Pancreas (tissue), 10 donors: ENCODE results near the gene GRK3. TPM values are rescaled to one million over a fixed set of nuclear protein-coding genes. Genes with fewer than 3 reads are reported as not detected.

Experiments
- ATAC-seq, 4 donors: fragments of 200-7000 bp; cut with Tn5 transposase; one replicate each; pipeline versions ENCODE4 v1.8.0 to v1.9.1; 2020; ENCODE audit warnings: mild to moderate bottlenecking in 4 of 4, moderate library complexity in 4 of 4
- DNase-seq, 6 donors: peaks; one replicate each; pipeline ENCODE4 v3.0.0-alpha.2; 2020
- FAIRE-seq: peaks from 2 replicates; lab custom pipeline; 2012; peaks lifted over from hg19 to GRCh38; lab: Jason Lieb, UNC
- H3K27ac ChIP-seq, 4 donors: fragments of 200-600 bp; sonication (generic); 1 replicate in 3 of 4; 2 replicates in 1 of 4; pipeline versions ENCODE4 v1.5.0 to v1.8.0; 2020
- H3K27me3 ChIP-seq, 4 donors: fragments of 200-600 bp; one replicate each; pipeline ENCODE4 v1.8.0; 2021
- H3K36me3 ChIP-seq, 3 donors: fragments of 200-600 bp; sonication (generic) in 1 of 3; one replicate each; pipeline versions ENCODE4 v1.5.0 to v1.8.0; 2020 to 2021
- H3K4me1 ChIP-seq, 3 donors: fragments of 200-600 bp; one replicate each; pipeline ENCODE4 v1.8.0; 2021
- H3K4me3 ChIP-seq, 4 donors: fragments of 200-600 bp; sonication (generic) in 2 of 4; one replicate each; pipeline versions ENCODE4 v1.5.0 to v1.8.0; 2020 to 2021
- H3K9me3 ChIP-seq, 4 donors: fragments of 200-600 bp; one replicate each; pipeline ENCODE4 v1.8.0; 2021
- WGBS, 2 donors: extraction: QIAGEN DNeasy Blood & Tissue Kit; methylation state at CpG; one replicate each; pipeline ENCODE4 v1.1.7; 2013; 5-methylcytosine and 5-hydroxymethylcytosine counted together
- intact Hi-C, 3 donors: fragments of 100-400 bp; cut with DNase I; formaldehyde crosslinking; loops; one replicate each; pipeline versions ENCODE4 v1.11.1 to v1.14.2; 2022
- polyA plus RNA-seq, 2 donors: library from polyadenylated mRNA; stranded (reverse); fragments of 200-250 nt; gene quantifications; one replicate each; pipeline ENCODE4 v1.2.3, GENCODE V29; 2013
- total RNA-seq, 6 donors: library from RNA; stranded (reverse); fragmentation: NEBNext Ultra II Directional in 4 of 6; extraction: Animal tissue kit (Norgen Biotek cat#: 25700) in 4 of 6; gene quantifications; one replicate each; pipeline versions ENCODE4 v1.2.1 to v1.2.4, GENCODE V29; 2021 to 2023
- TF ChIP-seq, protein P1 (sequence below), 4 donors: fragments of 200-600 bp; sonication (generic) in 3 of 4; IDR thresholded peaks; one replicate each; pipeline versions ENCODE4 v1.5.0 to v1.8.0; 2021; ENCODE audit warnings: antibody characterized with exemption in 4 of 4
- donor health status: healthy with polysubstance abuse.
- donor health status: DM: no; HTN: no; CAD: no; lungs with moderate emphysema.
- donor health status: DM: no; HTN: no; CAD: no.
- donor health status: control.
- donor health status: control.
- donor health status: Bipolar disorder and iron deficiency.
- donor health status: DM: yes; HTN: yes; CAD: no.
- donor health status: DM: no; HTN: no; CAD: no.
- donor health status: DM: no; HTN: no; CAD: no.
- donor health status: DM: yes; HTN: yes; CAD: no.

The GRK3 gene
- total and polyA plus RNA-seq, 8 donors: 3.5 to 18.1 (median 7.6) TPM

DNA sequence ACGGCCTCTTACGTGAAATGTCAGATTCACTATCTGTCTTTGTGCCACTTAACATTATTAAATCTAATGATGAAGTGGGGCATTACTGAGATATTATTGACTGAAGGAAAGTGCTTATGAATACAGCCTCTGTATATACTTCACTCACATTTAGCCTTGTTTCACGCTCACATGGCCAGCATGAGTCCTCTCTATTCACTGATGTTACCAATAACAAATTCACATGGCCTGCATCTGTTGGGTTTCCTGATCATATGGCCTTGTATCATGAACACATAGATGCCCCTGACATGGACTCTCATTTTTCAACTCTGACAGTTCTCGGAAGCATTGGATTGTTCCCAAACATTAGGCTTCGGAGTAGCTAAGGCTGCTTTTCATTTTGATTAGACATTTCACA is 109.2 kb downstream of the GRK3 start:
- no peak for ATAC-seq
- WGBS, 2 donors: 90 to 96% methylated on average over 5 of the region's 5 CpGs

DNA sequence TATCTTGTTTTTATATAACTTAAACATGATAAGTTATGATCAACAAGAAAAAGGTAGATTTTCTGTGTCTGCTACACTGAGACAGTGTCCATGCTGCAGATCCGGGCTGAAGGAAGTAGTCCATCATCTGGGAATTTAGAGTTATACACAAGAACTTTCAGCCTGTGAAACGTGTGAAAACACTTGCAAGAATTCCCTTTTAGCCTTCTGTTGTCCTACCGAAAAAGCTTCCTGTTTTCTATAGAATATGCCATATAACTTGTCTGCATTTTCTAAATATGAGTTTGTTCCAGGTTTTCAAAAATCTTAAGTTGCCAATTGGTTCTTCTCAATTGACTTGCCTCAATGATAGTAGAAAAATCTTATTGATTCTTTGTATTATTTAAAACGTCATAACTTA is 113.2 kb downstream of the GRK3 start:
- intact Hi-C loops: no loop called here
- FAIRE-seq (no peak), DNase-seq (no peak), ATAC-seq (no peak)
- Histone ChIP-seq H3K36me3 (no peaks in the 10 kb centered on the region), H3K4me1 (no peaks in the 10 kb centered on the region), H3K27ac (no peak overlapping the region), H3K27me3 (no peaks in the 10 kb centered on the region), H3K9me3 (no peaks in the 10 kb centered on the region), H3K4me3 (no peak overlapping the region)
- TF ChIP-seq, protein P1, sequence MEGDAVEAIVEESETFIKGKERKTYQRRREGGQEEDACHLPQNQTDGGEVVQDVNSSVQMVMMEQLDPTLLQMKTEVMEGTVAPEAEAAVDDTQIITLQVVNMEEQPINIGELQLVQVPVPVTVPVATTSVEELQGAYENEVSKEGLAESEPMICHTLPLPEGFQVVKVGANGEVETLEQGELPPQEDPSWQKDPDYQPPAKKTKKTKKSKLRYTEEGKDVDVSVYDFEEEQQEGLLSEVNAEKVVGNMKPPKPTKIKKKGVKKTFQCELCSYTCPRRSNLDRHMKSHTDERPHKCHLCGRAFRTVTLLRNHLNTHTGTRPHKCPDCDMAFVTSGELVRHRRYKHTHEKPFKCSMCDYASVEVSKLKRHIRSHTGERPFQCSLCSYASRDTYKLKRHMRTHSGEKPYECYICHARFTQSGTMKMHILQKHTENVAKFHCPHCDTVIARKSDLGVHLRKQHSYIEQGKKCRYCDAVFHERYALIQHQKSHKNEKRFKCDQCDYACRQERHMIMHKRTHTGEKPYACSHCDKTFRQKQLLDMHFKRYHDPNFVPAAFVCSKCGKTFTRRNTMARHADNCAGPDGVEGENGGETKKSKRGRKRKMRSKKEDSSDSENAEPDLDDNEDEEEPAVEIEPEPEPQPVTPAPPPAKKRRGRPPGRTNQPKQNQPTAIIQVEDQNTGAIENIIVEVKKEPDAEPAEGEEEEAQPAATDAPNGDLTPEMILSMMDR (IDR thresholded peaks at IDR 0.05): no peak
- 78 to 82% methylated on average over 4 of the region's 4 CpGs for WGBS, 2 donors

More for the DNA sequence above, 109.2 kb downstream of the GRK3 start:
- Histone ChIP-seq H3K27ac (no peak overlapping the region), H3K4me3 (no peak overlapping the region), H3K36me3 (no peaks in the 10 kb centered on the region), H3K4me1 (peaks cover 0 to under 1% (median 0%) of the 10 kb centered on the region in 3 donors), H3K27me3 (no peaks in the 10 kb centered on the region), H3K9me3 (no peaks in the 10 kb centered on the region)
- FAIRE-seq (no peak), DNase-seq (no peak)
- intact Hi-C loops: no loop called here
- TF ChIP-seq, protein P1 (IDR thresholded peaks at IDR 0.05): no peak

DNA sequence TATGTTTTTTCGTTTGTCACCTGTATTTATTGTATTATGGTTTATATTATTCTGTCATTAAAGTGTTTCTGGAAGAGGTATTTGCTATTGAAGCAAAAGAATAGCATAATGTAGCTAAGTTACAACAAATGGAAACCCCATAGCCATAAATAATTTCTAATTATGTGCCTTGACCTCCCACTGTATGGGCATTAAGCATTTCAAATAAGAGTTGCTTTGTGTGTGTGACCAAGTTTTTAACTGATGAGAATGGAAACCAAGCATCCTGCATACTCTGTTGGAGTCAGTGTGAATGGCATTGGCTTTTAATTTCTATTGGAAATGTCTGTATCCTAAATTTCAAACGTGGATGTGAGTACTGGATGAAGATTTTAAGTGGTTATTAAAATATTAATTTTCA is 115.6 kb downstream of the GRK3 start:
- Histone ChIP-seq H3K4me1 (no peaks in the 10 kb centered on the region), H3K4me3 (no peak overlapping the region), H3K36me3 (no peaks in the 10 kb centered on the region), H3K27ac (no peak overlapping the region), H3K27me3 (no peaks in the 10 kb centered on the region), H3K9me3 (no peaks in the 10 kb centered on the region)
- intact Hi-C loops: no loop called here
- FAIRE-seq (no peak), ATAC-seq (no peak), DNase-seq (no peak)
- TF ChIP-seq, protein P1 (IDR thresholded peaks at IDR 0.05): no peak
- WGBS, 2 donors: 62 to 65% methylated on average over 2 of the region's 2 CpGs

DNA sequence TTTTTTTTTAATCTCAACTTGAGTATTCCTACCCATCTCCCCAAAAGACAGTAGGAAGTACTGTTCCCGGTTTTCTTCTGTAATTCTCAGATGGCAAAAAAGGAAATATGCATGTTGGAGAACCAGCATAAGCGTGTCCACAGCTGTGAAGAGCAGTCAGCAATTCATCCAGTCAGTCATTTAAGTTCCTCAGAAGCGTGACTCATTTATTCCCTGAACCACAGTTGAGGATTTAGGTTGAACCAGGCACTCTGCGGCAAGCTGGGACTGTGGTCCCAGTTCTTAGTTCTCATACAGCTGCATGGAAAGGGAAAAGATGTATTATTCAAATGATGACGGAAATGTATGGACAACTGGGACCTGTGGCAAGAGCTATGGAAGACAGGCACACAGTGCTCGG is 116.5 kb downstream of the GRK3 start:
- FAIRE-seq (no peak), ATAC-seq (no peak)

DNA sequence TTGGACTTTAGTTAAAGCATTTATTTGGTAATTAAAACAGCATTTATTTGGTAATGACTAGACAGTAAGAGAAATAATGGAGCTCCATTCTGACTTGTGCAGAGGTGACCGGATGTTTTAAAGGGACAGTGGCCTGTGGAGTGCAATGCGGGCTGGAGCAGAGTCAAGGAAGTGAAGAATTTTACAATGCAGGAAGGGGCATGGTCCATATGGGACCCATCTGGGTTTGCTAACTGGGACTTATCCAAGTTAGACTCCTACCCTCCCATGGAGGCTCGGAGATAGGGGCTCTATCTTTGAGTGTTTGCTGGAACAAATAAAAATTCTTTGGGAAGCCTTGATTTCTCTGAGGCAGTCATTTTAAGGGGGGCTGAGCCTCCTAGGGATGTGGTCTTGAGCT is 117.6 kb downstream of the GRK3 start:
- no peak overlapping the region for H3K27ac ChIP-seq
- no peaks in the 10 kb centered on the region for H3K36me3 ChIP-seq
- H3K4me3 ChIP-seq: no peak overlapping the region
- WGBS, 2 donors: 83 to 85% methylated on average over 3 of the region's 3 CpGs
- intact Hi-C loops: no loop called here
- H3K27me3 ChIP-seq: no peaks in the 10 kb centered on the region
- DNase-seq (no peak), FAIRE-seq (no peak), ATAC-seq (no peak)
- no peaks in the 10 kb centered on the region for H3K4me1 ChIP-seq
- TF ChIP-seq, protein P1 (IDR thresholded peaks at IDR 0.05): no peak
- H3K9me3 ChIP-seq: no peaks in the 10 kb centered on the region

More for the DNA sequence above, 116.5 kb downstream of the GRK3 start:
- DNase-seq: no peak
- 88 to 94% methylated on average over 6 of the region's 6 CpGs for WGBS, 2 donors
- Histone ChIP-seq H3K36me3 (no peaks in the 10 kb centered on the region), H3K9me3 (no peaks in the 10 kb centered on the region), H3K27me3 (no peaks in the 10 kb centered on the region), H3K4me3 (no peak overlapping the region), H3K27ac (no peak overlapping the region), H3K4me1 (no peaks in the 10 kb centered on the region)
- intact Hi-C loops: no loop called here
- TF ChIP-seq, protein P1 (IDR thresholded peaks at IDR 0.05): no peak
